HUES6 (cell line): ENCODE measurements around the gene CRIP2.

Source experiments
- H3K27ac ChIP-seq: 2 replicates; pipeline ENCODE4 v1.7.0; 2013; ENCODE audit warnings: low read depth, mild to moderate bottlenecking, low read length, inconsistent platforms
- H3K27me3 ChIP-seq: 2 replicates; pipeline ENCODE4 v1.6.1; 2013; ENCODE audit warnings: low read length; ENCODE audit not compliant: control insufficient read depth, insufficient read depth
- H3K36me3 ChIP-seq: 2 replicates; pipeline ENCODE4 v1.6.1; 2013; ENCODE audit warnings: low read length; ENCODE audit not compliant: control insufficient read depth, insufficient read depth
- H3K4me1 ChIP-seq: 2 replicates; pipeline ENCODE4 v1.6.1; 2013; ENCODE audit warnings: low read length; ENCODE audit not compliant: control insufficient read depth, insufficient read depth
- H3K4me3 ChIP-seq: 2 replicates; pipeline ENCODE4 v1.5.1; 2013; ENCODE audit warnings: low read depth, low read length
- H3K9ac ChIP-seq: one replicate; pipeline ENCODE4 v1.6.1; 2013; ENCODE audit warnings: mild to moderate bottlenecking, low read length
- H3K9me3 ChIP-seq: 2 replicates; pipeline ENCODE4 v1.6.1; 2013; ENCODE audit warnings: low read depth, low read length; ENCODE audit not compliant: control insufficient read depth, insufficient read depth

Gene CRIP2

GRCh38 chr14:105444859-105445258, 29.8 kb upstream of the CRIP2 start:
- Histone ChIP-seq H3K4me1 (no peaks in the 10 kb centered on the region), H3K4me3 (no peak overlapping the region), H3K27ac (no peak overlapping the region), H3K9ac (no peak overlapping the region), H3K27me3 (no peaks in the 10 kb centered on the region), H3K9me3 (no peaks in the 10 kb centered on the region), H3K36me3 (peaks cover 54% of the 10 kb centered on the region)

GRCh38 chr14:105445290-105445689, 29.3 kb upstream of the CRIP2 start:
- Histone ChIP-seq H3K4me1 (no peaks in the 10 kb centered on the region), H3K9ac (no peak overlapping the region), H3K27ac (no peak overlapping the region), H3K27me3 (no peaks in the 10 kb centered on the region), H3K9me3 (no peaks in the 10 kb centered on the region), H3K36me3 (peaks cover 54% of the 10 kb centered on the region), H3K4me3 (no peak overlapping the region)

GRCh38 chr14:105445901-105446845, 28.4 kb upstream of the CRIP2 start:
- Histone ChIP-seq H3K27ac (no peak overlapping the region), H3K4me1 (no peaks in the 10 kb centered on the region), H3K9me3 (no peaks in the 10 kb centered on the region), H3K36me3 (peaks cover 54% of the 10 kb centered on the region), H3K27me3 (no peaks in the 10 kb centered on the region), H3K9ac (no peak overlapping the region), H3K4me3 (no peak overlapping the region)

DNA sequence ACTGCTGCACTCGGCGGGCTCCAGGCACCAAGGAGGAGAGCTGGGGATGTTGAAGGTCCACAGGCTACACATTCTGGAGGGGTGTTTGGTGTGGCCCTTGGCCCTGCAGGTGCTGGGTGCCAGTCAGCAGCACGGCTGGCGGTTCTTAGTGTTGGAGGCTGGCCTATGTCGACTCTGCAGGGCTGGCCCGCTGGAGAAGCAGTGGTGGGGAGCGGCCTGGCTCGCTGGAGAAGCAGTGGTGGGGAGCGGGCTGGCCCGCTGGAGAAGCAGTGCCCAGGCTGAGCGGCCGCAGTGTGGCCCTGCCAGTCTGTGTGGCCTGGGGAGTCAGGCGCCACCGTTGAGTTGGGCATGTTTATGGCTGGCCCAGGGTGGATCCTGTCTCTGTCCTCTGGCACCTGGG, 27.6 kb upstream of the CRIP2 start:
- Histone ChIP-seq H3K27ac (0 out of 2 replicates have a peak overlapping the region, but pooled peaks have one; percentile 3), H3K4me3 (no peak overlapping the region), H3K9ac (no peak overlapping the region), H3K9me3 (no peaks in the 10 kb centered on the region), H3K27me3 (no peaks in the 10 kb centered on the region), H3K36me3 (peaks cover 59% of the 10 kb centered on the region), H3K4me1 (no peaks in the 10 kb centered on the region)

GRCh38 chr14:105447651-105448640, 26.7 kb upstream of the CRIP2 start:
- no peak overlapping the region for H3K9ac ChIP-seq
- H3K4me1 ChIP-seq, result no peaks in the 10 kb centered on the region
- H3K9me3 ChIP-seq, result no peaks in the 10 kb centered on the region
- peaks cover 59% of the 10 kb centered on the region for H3K36me3 ChIP-seq
- no peak overlapping the region for H3K4me3 ChIP-seq
- H3K27me3 ChIP-seq, result no peaks in the 10 kb centered on the region
- 0 out of 2 replicates have a peak overlapping the region, but pooled peaks have one; percentile 25 for H3K27ac ChIP-seq

GRCh38 chr14:105448706-105449111, 25.9 kb upstream of the CRIP2 start:
- Histone ChIP-seq H3K9ac (no peak overlapping the region), H3K4me3 (no peak overlapping the region), H3K4me1 (no peaks in the 10 kb centered on the region), H3K27ac (0 out of 2 replicates have a peak overlapping the region, but pooled peaks have one; percentile 26), H3K9me3 (no peaks in the 10 kb centered on the region), H3K36me3 (peaks cover 62% of the 10 kb centered on the region), H3K27me3 (no peaks in the 10 kb centered on the region)

GRCh38 chr14:105449276-105450122, 25.1 kb upstream of the CRIP2 start:
- Histone ChIP-seq H3K27me3 (no peaks in the 10 kb centered on the region), H3K4me1 (no peaks in the 10 kb centered on the region), H3K4me3 (no peak overlapping the region), H3K27ac (0 out of 2 replicates have a peak overlapping the region, but pooled peaks have one; percentile 26), H3K9me3 (no peaks in the 10 kb centered on the region), H3K9ac (no peak overlapping the region), H3K36me3 (peaks cover 69% of the 10 kb centered on the region)

DNA sequence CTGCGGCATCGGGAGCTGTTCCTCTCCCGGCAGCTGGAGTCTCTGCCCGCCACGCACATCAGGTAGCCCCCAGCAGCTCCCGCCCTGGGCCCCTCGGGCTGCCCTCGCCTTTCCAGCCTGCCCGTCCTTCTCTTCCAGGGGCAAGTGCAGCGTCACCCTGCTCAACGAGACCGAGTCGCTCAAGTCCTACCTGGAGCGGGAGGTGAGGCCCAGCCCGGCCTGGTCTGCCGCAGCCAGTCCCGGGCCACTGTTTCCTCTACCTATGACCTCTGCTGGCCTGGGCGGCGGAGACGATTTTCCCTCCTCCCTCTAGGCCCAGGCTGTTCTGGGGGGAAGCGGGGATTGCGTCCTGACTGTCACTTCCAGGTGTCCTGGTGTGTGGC, 24.5 kb upstream of the CRIP2 start:
- Histone ChIP-seq H3K36me3 (peaks cover 71% of the 10 kb centered on the region), H3K9ac (no peak overlapping the region), H3K4me3 (no peak overlapping the region), H3K27ac (no peak overlapping the region), H3K4me1 (no peaks in the 10 kb centered on the region), H3K27me3 (no peaks in the 10 kb centered on the region), H3K9me3 (no peaks in the 10 kb centered on the region)

DNA sequence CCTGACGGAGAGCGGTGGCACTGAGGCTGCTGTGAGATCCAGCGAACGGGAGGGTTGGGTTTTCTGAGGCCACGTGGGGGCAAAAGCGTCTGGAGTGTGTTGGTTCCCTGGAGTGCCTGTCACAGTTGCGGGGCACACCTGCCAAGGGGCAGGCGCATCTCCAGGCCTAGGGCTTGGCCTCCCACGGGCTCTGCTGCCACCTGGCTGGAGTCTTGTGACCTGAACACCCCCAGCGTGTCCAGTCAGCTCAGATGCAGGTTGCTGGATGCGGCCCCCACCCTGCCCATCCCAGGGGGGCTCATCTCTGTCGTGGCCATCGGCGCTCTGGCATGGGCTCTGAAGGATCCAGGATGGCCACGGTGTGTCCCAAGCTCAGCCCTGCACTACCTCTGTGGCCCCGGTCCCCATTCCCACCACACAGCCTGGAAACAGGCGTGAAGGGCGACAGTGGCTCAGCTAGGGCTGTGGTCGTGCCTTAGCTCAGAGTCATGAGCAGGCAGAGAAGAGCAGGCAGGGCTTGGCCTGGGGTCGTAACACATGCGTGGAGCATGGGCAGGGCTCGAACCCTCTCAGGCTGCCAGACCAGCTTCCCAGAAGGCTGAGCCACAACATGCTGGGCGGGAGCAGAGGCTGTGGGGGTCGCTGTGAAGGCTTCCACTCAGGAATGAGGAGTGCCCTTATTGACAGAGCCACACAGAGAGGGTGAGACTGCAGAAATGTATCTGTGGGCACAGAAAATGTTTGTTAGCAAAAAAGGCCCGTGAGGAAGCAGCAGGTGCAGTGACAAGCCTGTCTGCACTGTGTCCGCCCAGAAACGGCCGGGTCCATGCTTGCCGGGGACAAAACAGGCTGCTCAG, 23.5 kb upstream of the CRIP2 start:
- Histone ChIP-seq H3K9me3 (no peaks in the 10 kb centered on the region), H3K27ac (no peak overlapping the region), H3K4me1 (no peaks in the 10 kb centered on the region), H3K4me3 (no peak overlapping the region), H3K36me3 (peaks cover 76% of the 10 kb centered on the region), H3K9ac (no peak overlapping the region), H3K27me3 (no peaks in the 10 kb centered on the region)
